NCI-H1694 (cell line): Measurements from ENCODE around the gene PIWIL1.

Source experiments
- DNase-seq: peaks from one replicate; lab custom pipeline; 2025; lab: John Stamatoyannopoulos, UW

PIWIL1 gene

DNA sequence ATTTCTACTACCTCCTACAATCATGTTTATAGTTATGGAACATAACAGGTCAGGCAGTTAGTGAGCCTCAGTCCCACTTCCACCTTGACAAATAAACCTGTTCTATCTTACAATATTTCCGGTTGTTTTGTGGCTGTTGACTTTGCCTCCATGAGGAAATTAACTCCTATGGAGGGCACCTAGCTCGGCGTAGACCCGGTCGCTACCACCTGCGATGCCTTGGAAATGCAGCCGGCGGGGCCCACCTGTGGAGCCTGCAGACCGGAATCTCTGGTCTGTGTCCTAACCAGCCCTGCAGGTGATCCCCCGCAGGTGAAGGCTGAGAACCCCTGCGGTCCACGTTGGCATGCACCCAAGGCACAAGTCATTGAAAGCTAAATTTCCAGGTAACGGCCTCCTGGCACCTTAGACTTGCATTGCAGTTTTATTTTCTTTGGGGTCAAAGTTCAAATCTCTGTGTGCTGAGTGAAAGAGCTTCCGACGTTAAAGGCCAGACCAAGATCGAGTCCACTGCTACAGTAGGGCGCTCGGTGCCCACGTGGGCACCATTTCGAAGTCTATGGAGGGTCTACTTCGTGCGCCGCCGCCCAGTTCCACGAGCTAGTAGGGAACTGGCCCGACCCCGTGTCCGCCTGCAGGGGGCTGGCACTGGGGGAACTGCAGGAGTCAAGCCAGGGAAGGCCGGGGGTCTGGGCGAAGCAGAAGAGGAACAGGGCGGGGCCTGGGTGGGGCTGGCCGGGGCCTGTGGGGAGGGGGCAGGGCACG is 782 bp upstream of the PIWIL1 start:
- no peak for DNase-seq

DNA sequence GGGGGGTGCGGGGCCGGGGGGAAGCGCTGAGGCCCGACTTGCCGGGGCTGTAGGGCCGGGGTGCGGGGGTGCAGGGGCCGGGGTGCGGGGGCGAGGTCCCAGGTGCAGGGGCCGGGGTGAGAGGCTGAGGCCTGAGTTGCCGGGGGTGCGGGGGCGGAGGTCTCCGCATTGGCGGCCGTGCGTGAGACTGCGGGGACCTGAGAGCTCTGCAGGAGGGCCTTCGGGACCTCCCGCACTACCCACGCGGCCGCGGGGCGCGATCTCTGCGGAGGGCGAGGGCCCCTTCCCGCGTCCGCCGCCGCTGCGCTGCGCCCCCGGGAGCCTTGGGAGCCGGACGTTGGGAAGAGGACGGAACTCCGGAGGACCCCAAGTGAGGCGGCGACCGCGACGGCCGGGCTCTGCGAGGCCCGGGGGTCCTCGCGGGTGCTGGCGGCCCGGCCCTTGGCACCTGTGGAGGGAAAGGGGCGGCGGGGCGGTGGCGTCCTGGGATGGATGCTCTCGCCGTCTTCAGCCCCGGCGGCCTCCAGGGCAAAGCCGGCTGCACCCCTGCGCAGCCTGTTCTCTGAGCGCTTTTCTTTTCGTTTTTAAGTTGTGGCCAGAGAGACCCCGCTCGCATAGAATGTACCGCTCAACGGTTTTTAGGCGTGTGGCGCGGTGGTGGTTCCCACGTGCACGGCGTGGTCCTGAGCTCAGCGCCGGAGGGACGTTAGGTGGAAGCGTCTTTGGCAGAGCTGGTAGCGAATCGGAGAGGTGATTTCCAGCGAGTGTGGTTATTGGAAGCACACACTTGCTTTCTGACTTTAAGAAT is 1.3 kb downstream of the PIWIL1 start:
- no peak for DNase-seq

- no peak for DNase-seq
Measured at GRCh38 chr12:130339951-130340350, 2.3 kb downstream of the PIWIL1 start.

DNA sequence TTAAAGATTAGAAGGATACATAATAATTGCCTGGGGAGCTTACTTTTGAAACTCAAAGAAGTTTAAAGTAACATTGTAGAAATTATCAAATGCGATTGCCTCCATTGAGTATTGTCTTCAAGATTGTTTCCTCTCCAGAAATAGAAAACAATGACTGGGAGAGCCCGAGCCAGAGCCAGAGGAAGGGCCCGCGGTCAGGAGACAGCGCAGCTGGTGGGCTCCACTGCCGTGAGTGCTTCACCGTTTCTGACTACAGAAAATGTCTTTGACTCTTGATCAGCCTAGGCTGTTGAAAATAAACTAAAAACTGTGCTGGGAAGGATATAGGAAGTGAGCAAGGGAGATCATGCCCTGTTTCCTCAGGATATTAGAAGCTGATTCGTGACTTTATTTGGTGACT is 4.8 kb downstream of the PIWIL1 start:
- DNase-seq: no peak

DNA sequence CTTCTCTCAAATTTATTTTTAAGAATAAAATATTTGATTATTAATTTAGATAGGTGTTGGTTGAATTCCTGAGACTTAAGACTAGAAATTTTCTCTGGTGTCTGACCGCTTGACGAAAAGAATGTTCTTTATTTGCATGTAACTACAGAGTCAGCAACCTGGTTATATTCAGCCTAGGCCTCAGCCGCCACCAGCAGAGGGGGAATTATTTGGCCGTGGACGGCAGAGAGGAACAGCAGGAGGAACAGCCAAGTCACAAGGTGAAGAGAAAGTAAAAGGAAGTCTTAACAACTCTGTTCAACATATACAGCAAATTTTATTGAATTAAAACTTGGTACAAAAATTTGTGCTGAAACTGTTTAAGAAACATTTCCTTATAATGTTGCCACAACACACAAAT is 5.2 kb downstream of the PIWIL1 start:
- no peak for DNase-seq

- DNase-seq: no peak
Measured at GRCh38 chr12:130344529-130344928, 6.8 kb downstream of the PIWIL1 start.

- DNase-seq: no peak
Measured at GRCh38 chr12:130345292-130345691, 7.6 kb downstream of the PIWIL1 start.

DNA sequence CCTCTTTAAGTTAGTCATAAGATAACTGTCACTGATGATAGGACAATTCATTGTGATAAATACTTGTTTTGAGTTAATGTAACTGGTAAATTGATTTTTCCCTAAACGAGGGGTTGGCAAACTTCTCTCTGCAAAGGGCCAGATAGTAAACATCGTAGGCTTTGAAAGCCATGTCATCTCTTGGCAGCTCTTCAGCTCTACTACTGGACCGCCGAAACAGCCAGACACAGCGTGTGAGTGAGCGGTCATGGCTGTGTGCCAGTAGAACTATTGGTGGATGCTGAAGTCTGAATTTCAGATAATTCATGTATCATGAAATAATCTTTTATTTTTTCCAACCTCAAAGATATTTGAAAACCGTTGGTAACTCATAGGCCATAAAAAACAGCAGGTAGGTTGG is 9.9 kb downstream of the PIWIL1 start:
- DNase-seq: no peak

- DNase-seq: no peak
Measured at GRCh38 chr12:130350715-130351114, 13.0 kb downstream of the PIWIL1 start.

- no peak for DNase-seq
Measured at GRCh38 chr12:130351326-130351725, 13.6 kb downstream of the PIWIL1 start.

DNA sequence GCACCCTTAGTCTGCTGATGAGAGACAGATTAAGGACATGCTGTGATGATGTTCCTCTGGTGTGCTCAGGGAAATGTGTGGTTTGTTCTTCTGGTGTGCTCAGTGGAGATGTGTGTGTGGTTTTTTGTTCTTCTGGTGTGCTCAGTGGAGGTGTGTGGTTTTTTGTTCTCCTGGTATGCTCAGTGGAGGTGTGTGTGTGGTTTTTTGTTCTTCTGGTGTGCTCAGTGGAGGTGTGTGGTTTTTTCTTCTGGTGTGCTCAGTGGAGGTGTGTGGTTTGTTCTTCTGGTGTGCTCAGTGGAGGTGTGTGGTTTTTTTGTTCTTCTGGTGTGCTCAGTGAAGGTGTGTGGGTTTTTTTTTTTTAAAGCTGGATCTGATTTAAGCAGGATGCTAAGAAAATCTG is 15.4 kb downstream of the PIWIL1 start:
- no peak for DNase-seq

- no peak for DNase-seq
Measured at GRCh38 chr12:130354407-130354806, 16.7 kb downstream of the PIWIL1 start.

DNA sequence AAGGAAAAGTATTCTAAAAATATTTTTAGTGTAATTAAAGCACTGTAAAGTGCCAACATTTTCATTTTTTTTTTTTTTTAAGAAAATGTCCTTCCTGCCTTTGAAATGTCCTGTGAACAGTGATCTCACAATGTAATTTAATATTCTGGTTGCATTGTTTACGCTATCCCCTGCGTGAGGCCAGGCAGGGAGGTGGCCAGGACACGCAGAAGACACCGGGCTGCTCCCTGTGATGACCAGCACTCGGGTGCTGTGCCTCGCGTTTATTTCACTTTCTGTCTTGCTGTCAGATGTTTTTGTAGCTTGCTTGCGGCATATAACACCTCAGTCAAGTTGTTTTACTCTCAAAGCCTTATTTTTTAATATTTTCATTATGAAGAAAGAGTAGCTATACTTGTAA is 18.5 kb downstream of the PIWIL1 start:
- DNase-seq: no peak

GRCh38 chr12:130357241-130357640 is 19.6 kb downstream of the PIWIL1 start:
- DNase-seq: no peak

GRCh38 chr12:130357729-130358330 is 20.1 kb downstream of the PIWIL1 start:
- DNase-seq: no peak

GRCh38 chr12:130362060-130362459 is 24.4 kb downstream of the PIWIL1 start:
- DNase-seq: no peak

DNA sequence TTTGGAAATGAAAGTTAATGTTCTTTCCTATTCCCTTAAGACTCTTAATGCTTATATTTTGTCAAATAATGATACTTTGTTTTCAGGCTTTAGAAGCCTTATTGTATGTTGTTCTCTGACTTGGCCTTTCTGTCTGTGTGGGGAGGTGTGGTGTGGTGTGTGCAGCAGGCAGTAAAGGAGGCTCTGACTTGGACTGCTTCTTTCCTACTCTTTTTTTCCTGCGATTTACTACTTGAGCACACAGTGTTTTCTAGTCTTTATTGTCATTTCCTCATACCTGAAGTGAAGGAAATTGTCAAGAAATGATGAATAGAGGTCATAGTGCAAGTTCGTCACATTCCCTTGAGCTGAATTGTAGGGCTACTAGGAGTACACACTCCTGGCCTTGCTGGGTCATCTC is 26.9 kb downstream of the PIWIL1 start:
- no peak for DNase-seq

DNA sequence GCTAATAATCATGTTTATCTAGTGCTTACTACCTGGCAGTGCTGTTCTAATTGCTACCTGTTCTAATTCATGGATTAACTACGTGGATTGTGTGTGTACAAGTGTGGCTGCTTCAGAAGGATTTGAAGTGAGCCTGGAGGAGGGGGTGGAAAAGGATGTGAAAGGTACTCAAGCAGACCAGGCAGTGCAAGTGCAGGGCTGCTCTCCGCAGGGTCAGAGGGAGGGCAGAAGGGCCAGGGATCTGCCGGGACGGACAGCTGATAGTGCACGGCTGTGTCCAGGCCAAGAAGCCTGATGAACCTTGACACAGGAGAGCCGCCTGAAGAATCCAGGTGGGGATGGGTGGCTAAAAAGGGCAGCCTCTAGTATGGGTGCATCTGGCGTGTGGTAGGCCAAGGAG is 28.5 kb downstream of the PIWIL1 start:
- DNase-seq: no peak

DNA sequence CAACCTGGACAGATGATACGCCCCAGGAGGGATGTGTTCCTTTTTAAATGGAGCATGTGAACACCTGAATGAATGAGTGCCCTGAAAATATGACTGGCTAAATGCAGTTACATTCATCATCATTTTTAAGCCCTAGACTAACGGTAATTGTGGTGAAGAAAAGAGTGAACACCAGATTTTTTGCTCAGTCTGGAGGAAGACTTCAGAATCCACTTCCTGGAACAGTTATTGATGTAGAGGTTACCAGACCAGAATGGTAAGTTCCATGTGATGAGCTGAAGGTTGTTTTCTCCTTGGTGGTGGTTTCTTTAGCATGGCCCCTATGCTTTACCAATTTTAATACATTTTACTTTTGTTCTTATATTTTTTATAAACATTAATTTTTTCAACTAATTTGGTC is 29.3 kb downstream of the PIWIL1 start:
- DNase-seq: no peak

DNA sequence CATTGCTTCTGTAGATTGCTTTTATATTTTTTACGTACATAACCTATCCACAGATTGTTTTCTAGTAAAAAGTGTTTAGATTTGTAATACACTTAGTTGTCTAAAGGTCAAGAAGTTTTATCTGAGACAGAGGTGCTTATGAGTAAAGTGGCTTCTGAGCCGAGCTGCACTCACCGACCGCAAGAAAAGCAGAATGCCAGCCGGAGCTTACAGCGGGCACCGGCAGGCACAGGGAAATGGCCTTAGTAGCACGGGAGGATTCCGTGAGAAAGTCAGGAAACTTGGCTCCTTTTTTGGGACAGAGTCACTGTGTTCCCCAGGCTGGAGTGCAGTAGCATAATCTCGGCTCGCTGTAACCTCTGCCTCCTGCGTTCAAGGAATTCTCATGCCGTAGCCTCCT is 29.8 kb downstream of the PIWIL1 start:
- DNase-seq: no peak

GRCh38 chr12:130369816-130370215 is 32.1 kb downstream of the PIWIL1 start:
- DNase-seq: no peak

GRCh38 chr12:130371296-130371695 is 33.6 kb downstream of the PIWIL1 start:
- no peak for DNase-seq

- no peak for DNase-seq
Measured at GRCh38 chr12:130372936-130373335, 35.2 kb downstream of the PIWIL1 start.
